Gastrocnemius medialis (tissue), 4 donors: ENCODE data around the gene GARRE1. TPM values are rescaled to one million over a fixed set of nuclear protein-coding genes. Genes with fewer than 3 reads are reported as not detected.
A peak's percentile ranks its signal among the peaks of the same experiment; 100 is the strongest.
"Not testable (repeated sequence)": the region's sequence is repeated elsewhere in the genome, so short reads cannot be mapped to it uniquely, and the experiment has no call there.

Source experiments
- ATAC-seq, 2 donors: fragments of 150-250 bp; one replicate each; pipeline ENCODE4 v1.9.1; 2016
- DNase-seq, 2 donors: peaks; one replicate each; pipeline ENCODE4 v3.0.0-alpha.2; 2019
- H3K27ac ChIP-seq, 4 donors: fragments of 200-600 bp; sonication (generic); 1 replicate in 1 of 4; 2 replicates in 3 of 4; pipeline ENCODE4 v1.5.1; 2016 to 2018; ENCODE audit warnings: mild to moderate bottlenecking in 2 of 4, moderate library complexity in 1 of 4
- H3K27me3 ChIP-seq, 3 donors: fragments of 200-600 bp; sonication (generic) in 2 of 3; 1 replicate in 1 of 3; 2 replicates in 2 of 3; pipeline versions ENCODE4 v1.5.1 to v1.6.0; 2016 to 2019; ENCODE audit warnings: mild to moderate bottlenecking in 1 of 3, moderate library complexity in 1 of 3
- H3K36me3 ChIP-seq, 2 donors: fragments of 200-600 bp; sonication (generic) in 1 of 2; one replicate each; pipeline ENCODE4 v1.5.1; 2017 to 2018
- H3K4me1 ChIP-seq, 2 donors: fragments of 200-600 bp; sonication (generic) in 1 of 2; one replicate each; pipeline ENCODE4 v1.5.1; 2016 to 2017; ENCODE audit warnings: mild to moderate bottlenecking in 2 of 2
- H3K4me3 ChIP-seq, 4 donors: fragments of 200-600 bp; sonication (generic) in 3 of 4; 1 replicate in 1 of 4; 2 replicates in 3 of 4; pipeline ENCODE4 v1.5.1; 2016 to 2019; ENCODE audit warnings: mild to moderate bottlenecking in 2 of 4
- H3K9me3 ChIP-seq, 3 donors: fragments of 200-600 bp; sonication (generic) in 2 of 3; 1 replicate in 1 of 3; 2 replicates in 2 of 3; pipeline ENCODE4 v1.5.1; 2016 to 2019
- CTCF ChIP-seq, 5 experiments: fragments of 450-650 bp in 3 of 5; fragments of 200-600 bp in 2 of 5; sonication (generic) in 2 of 5; IDR thresholded peaks in 4 of 5; conservative IDR thresholded peaks in 1 of 5; 1 replicate in 4 of 5; 2 replicates in 1 of 5; pipeline ENCODE4 v1.5.1; 2016 to 2019; ENCODE audit warnings: antibody characterized with exemption in 5 of 5, mild to moderate bottlenecking in 3 of 5, moderate library complexity in 3 of 5
- POLR2A ChIP-seq, 2 donors: fragments of 450-650 bp; IDR thresholded peaks; one replicate each; pipeline ENCODE4 v1.6.1; 2017; ENCODE audit warnings: antibody characterized with exemption in 2 of 2, mild to moderate bottlenecking in 2 of 2, moderate library complexity in 2 of 2
- in situ Hi-C, 4 donors: fragments of 200-750 bp; cut with MboI; loops; one replicate each; pipeline versions ENCODE4 v1.15.0 to v1.8.0; 2017; ENCODE audit warnings: low sequenced_read_pairs in 4 of 4
- intact Hi-C: fragments of 100-400 bp; cut with DNase I; formaldehyde crosslinking; loops from one replicate; pipeline ENCODE4 v1.15.1; 2023; ENCODE audit warnings: low total_unique reads
- total RNA-seq, 4 donors: library from RNA; depleted of rRNA; stranded (reverse); fragments of >200 nt; gene quantifications; one replicate each; pipeline versions ENCODE4 v1.1.0 to v1.2.3, GENCODE V29; 2016

The GARRE1 gene
- total RNA-seq, 4 donors from 2014 or later: 21.8 to 34.3 (median 24.8) TPM

- TF ChIP-seq CTCF (IDR thresholded peaks at IDR 0.05 in 4 of 5, conservative IDR thresholded peaks at IDR 0.05 in 1 of 5): no peak
- TF ChIP-seq POLR2A (IDR thresholded peaks at IDR 0.05): no peak
Measured at GRCh38 chr19:34237939-34238338, 16.4 kb upstream of the GARRE1 start.

GRCh38 chr19:34241513-34242337 is 12.6 kb upstream of the GARRE1 start:
- ATAC-seq: peak in 1 of 2 donors; percentile 39

More at GRCh38 chr19:34237939-34238338, 16.4 kb upstream of the GARRE1 start:
- no peaks in the 10 kb centered on the region for H3K9me3 ChIP-seq
- H3K4me1 ChIP-seq: peaks cover 0 to 3% of the 10 kb centered on the region in 2 donors
- intact Hi-C loops (no loop called here), in situ Hi-C loops (loop anchor here in 2 of 4 donors (25.0 kb wide), 1 partner anchor 99 kb away; no protein-coding TSS in a partner anchor)
- no peak for DNase-seq
- H3K27me3 ChIP-seq: no peaks in the 10 kb centered on the region
- H3K27ac ChIP-seq: no peak overlapping the region
- no peaks in the 10 kb centered on the region for H3K36me3 ChIP-seq
- no peak overlapping the region for H3K4me3 ChIP-seq
- no peak for ATAC-seq

GRCh38 chr19:34243138-34243875 is 11.0 kb upstream of the GARRE1 start:
- H3K9me3 ChIP-seq, H3K4me3 ChIP-seq, H3K27me3 ChIP-seq, H3K36me3 ChIP-seq, intact Hi-C loops: not testable (repeated sequence)
- peak overlapping the region in 2 of 4 donors; percentile 35 to 36 for H3K27ac ChIP-seq
- peaks cover 9 to 14% of the 10 kb centered on the region in 2 donors for H3K4me1 ChIP-seq
- ATAC-seq (peak; percentile 96 to 98), DNase-seq (peak; percentile 18 to 75)
- in situ Hi-C loops: loop anchor here in 2 of 4 donors (25.0 kb wide), 1 partner anchor 94 kb away; no protein-coding TSS in a partner anchor

More at GRCh38 chr19:34241513-34242337, 12.6 kb upstream of the GARRE1 start:
- DNase-seq: peak in 1 of 2 donors; percentile 63
- in situ Hi-C loops: loop anchor here in 2 of 4 donors (25.0 kb wide), 1 partner anchor 96 kb away; no protein-coding TSS in a partner anchor
- Histone ChIP-seq H3K4me3 (no peak overlapping the region), H3K36me3 (no peaks in the 10 kb centered on the region), H3K9me3 (no peaks in the 10 kb centered on the region), H3K27me3 (no peaks in the 10 kb centered on the region), H3K4me1 (peaks cover 9 to 14% of the 10 kb centered on the region in 2 donors), H3K27ac (no peak overlapping the region)
- intact Hi-C loops: no loop called here
- TF ChIP-seq POLR2A (IDR thresholded peaks at IDR 0.05) (no peak), CTCF (IDR thresholded peaks at IDR 0.05 in 4 of 5, conservative IDR thresholded peaks at IDR 0.05 in 1 of 5) (peak in 2 of 5 experiments; percentile 7 to 9)

- TF ChIP-seq POLR2A (IDR thresholded peaks at IDR 0.05) (no peak), CTCF (IDR thresholded peaks at IDR 0.05 in 4 of 5, conservative IDR thresholded peaks at IDR 0.05 in 1 of 5) (no peak)
- in situ Hi-C loops (loop anchor here in 2 of 4 donors (25.0 kb wide), 1 partner anchor 93 kb away; no protein-coding TSS in a partner anchor), intact Hi-C loops (no loop called here)
- Histone ChIP-seq H3K27me3 (no peaks in the 10 kb centered on the region), H3K9me3 (no peaks in the 10 kb centered on the region), H3K36me3 (no peaks in the 10 kb centered on the region), H3K4me3 (no peak overlapping the region), H3K27ac (peak overlapping the region in 3 of 4 donors; percentile 25 to 36 (median 35)), H3K4me1 (peaks cover 9 to 14% of the 10 kb centered on the region in 2 donors)
- ATAC-seq: peak; percentile 37 to 60
- no peak for DNase-seq
Measured at GRCh38 chr19:34243876-34244578, 10.3 kb upstream of the GARRE1 start.
